A549 (cell line): ENCODE results near the gene RRBP1.

ENCODE experiments used
- BHLHE40 ChIP-seq: IDR thresholded peaks from 2 replicates; pipeline ENCODE4 v1.6.1; 2012; ENCODE audit warnings: low read depth, low read length, inconsistent platforms
- CEBPB ChIP-seq, 2 experiments: fragments of >200 bp in 1 of 2; sonication (Bioruptor Twin) in 1 of 2; formaldehyde crosslinking in 1 of 2; IDR thresholded peaks; 2 replicates each; pipeline ENCODE4 v1.6.1; 2012 to 2016
- CHD2 ChIP-seq: fragments of 150-350 bp; IDR thresholded peaks from 2 replicates; pipeline ENCODE4 v1.6.1; 2014; ENCODE audit warnings: low read length; ENCODE audit not compliant: partially characterized antibody
- EP300 ChIP-seq, 2 experiments: fragments of >200 bp; sonication (Bioruptor Twin); formaldehyde crosslinking; IDR thresholded peaks; 2 replicates in 1 of 2; 3 replicates in 1 of 2; pipeline ENCODE4 v1.6.1; 2016 to 2017
- MAFK ChIP-seq: fragments of 450-650 bp; IDR thresholded peaks from 2 replicates; pipeline ENCODE4 v1.6.1; 2014; ENCODE audit not compliant: partially characterized antibody
- POLR2A ChIP-seq: IDR thresholded peaks from 2 replicates; pipeline ENCODE4 v1.6.1; 2012; ENCODE audit warnings: mild to moderate bottlenecking, low read length
- RFX5 ChIP-seq: fragments of 450-650 bp; IDR thresholded peaks from 2 replicates; pipeline ENCODE4 v1.7.1; 2014; ENCODE audit warnings: antibody characterized with exemption, mild to moderate bottlenecking, moderate library complexity
- ZSCAN20 ChIP-seq: fragments of 250-450 bp; sonication (Bioruptor Pico); IDR thresholded peaks from 2 replicates; pipeline ENCODE4 v1.8.0; 2022; ENCODE audit warnings: mild to moderate bottlenecking, moderate library complexity
- TF ChIP-seq, protein P1 (sequence below): fragments of >200 bp; sonication (Bioruptor Twin); formaldehyde crosslinking; IDR thresholded peaks from 3 replicates; pipeline ENCODE4 v1.5.1; 2016
- TF ChIP-seq, protein P2 (sequence below): fragments of 200-600 bp; sonication (generic); IDR thresholded peaks from 2 replicates; pipeline ENCODE4 v1.6.1; 2016; ENCODE audit warnings: antibody characterized with exemption, mild to moderate bottlenecking, moderate library complexity

DNA sequence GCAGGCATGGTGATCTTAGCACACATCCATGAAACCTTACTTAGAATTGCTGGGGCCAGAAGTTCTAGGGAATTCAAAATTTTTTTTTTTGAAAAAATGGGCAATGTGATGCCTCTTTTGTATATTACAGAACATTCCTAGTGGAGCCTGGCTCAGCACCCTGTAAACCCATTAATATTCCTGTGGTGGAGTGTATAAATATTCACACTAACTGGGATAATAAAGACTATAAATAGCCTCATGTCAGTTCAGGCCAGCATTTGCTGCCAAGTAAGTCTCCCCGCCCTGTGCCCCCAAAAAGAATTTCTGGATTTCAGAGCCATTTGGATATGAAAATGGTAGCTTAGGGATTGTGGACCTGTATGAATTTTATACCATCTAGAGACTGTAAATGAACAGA is 32.6 kb upstream of the RRBP1 start:
- TF ChIP-seq CHD2: no peak
- TF ChIP-seq BHLHE40: no peak
- TF ChIP-seq RFX5: no peak
- TF ChIP-seq, protein P1, sequence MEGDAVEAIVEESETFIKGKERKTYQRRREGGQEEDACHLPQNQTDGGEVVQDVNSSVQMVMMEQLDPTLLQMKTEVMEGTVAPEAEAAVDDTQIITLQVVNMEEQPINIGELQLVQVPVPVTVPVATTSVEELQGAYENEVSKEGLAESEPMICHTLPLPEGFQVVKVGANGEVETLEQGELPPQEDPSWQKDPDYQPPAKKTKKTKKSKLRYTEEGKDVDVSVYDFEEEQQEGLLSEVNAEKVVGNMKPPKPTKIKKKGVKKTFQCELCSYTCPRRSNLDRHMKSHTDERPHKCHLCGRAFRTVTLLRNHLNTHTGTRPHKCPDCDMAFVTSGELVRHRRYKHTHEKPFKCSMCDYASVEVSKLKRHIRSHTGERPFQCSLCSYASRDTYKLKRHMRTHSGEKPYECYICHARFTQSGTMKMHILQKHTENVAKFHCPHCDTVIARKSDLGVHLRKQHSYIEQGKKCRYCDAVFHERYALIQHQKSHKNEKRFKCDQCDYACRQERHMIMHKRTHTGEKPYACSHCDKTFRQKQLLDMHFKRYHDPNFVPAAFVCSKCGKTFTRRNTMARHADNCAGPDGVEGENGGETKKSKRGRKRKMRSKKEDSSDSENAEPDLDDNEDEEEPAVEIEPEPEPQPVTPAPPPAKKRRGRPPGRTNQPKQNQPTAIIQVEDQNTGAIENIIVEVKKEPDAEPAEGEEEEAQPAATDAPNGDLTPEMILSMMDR: no peak
- TF ChIP-seq POLR2A: no peak
- no peak for TF ChIP-seq MAFK
- TF ChIP-seq EP300 (IDR thresholded peaks at IDR 0.05): no peak
- no peak for TF ChIP-seq ZSCAN20 (CRISPR knock-in tag)
- TF ChIP-seq CEBPB (IDR thresholded peaks at IDR 0.05): no peak
- TF ChIP-seq, protein P2, sequence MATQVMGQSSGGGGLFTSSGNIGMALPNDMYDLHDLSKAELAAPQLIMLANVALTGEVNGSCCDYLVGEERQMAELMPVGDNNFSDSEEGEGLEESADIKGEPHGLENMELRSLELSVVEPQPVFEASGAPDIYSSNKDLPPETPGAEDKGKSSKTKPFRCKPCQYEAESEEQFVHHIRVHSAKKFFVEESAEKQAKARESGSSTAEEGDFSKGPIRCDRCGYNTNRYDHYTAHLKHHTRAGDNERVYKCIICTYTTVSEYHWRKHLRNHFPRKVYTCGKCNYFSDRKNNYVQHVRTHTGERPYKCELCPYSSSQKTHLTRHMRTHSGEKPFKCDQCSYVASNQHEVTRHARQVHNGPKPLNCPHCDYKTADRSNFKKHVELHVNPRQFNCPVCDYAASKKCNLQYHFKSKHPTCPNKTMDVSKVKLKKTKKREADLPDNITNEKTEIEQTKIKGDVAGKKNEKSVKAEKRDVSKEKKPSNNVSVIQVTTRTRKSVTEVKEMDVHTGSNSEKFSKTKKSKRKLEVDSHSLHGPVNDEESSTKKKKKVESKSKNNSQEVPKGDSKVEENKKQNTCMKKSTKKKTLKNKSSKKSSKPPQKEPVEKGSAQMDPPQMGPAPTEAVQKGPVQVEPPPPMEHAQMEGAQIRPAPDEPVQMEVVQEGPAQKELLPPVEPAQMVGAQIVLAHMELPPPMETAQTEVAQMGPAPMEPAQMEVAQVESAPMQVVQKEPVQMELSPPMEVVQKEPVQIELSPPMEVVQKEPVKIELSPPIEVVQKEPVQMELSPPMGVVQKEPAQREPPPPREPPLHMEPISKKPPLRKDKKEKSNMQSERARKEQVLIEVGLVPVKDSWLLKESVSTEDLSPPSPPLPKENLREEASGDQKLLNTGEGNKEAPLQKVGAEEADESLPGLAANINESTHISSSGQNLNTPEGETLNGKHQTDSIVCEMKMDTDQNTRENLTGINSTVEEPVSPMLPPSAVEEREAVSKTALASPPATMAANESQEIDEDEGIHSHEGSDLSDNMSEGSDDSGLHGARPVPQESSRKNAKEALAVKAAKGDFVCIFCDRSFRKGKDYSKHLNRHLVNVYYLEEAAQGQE: no peak
